Thoracic aorta (tissue), 2 donors: Measurements from ENCODE around the gene PAGR1. TPM values are rescaled to one million over a fixed set of nuclear protein-coding genes. Genes with fewer than 3 reads are reported as not detected.
"Not testable (repeated sequence)": the region's sequence is repeated elsewhere in the genome, so short reads cannot be mapped to it uniquely, and the experiment has no call there.

ENCODE experiments used
- ATAC-seq: fragments of 150-250 bp; one replicate; pipeline ENCODE4 v1.8.0; 2017; ENCODE audit warnings: low read depth; ENCODE audit not compliant: insufficient number of reproducible peaks, low FRiP score
- DNase-seq: peaks from one replicate; pipeline ENCODE4 v3.0.0-alpha.2; 2020; ENCODE audit warnings: low spot score
- H3K27ac ChIP-seq, 2 donors: fragments of 200-600 bp; sonication (generic); 1 replicate in 1 of 2; 2 replicates in 1 of 2; pipeline ENCODE4 v1.5.1; 2016; ENCODE audit warnings: mild to moderate bottlenecking in 2 of 2, moderate library complexity in 2 of 2
- H3K27me3 ChIP-seq: fragments of 200-600 bp; sonication (generic); replicated peaks from 2 replicates; pipeline ENCODE4 v1.6.0; 2016; ENCODE audit warnings: mild to moderate bottlenecking; ENCODE audit not compliant: insufficient read depth
- H3K36me3 ChIP-seq: fragments of 200-600 bp; sonication (generic); one replicate; pipeline ENCODE4 v1.5.1; 2016
- H3K4me1 ChIP-seq, 2 donors: fragments of 200-600 bp; sonication (generic); 1 replicate in 1 of 2; 2 replicates in 1 of 2; pipeline versions ENCODE4 v1.5.1 to v1.6.0; 2016; ENCODE audit warnings: low read depth in 2 of 2, mild to moderate bottlenecking in 1 of 2; ENCODE audit not compliant: control insufficient read depth in 1 of 2
- H3K4me3 ChIP-seq: fragments of 200-600 bp; sonication (generic); 2 replicates; pipeline ENCODE4 v1.5.1; 2016; ENCODE audit warnings: mild to moderate bottlenecking
- H3K9me3 ChIP-seq: fragments of 200-600 bp; sonication (generic); 2 replicates; pipeline ENCODE4 v1.5.1; 2016
- total RNA-seq, 2 donors: library from RNA; depleted of rRNA; stranded (reverse); fragments of >200 nt; gene quantifications; one replicate each; pipeline versions ENCODE4 v1.1.0 to v1.2.3, GENCODE V29; 2016
- TF ChIP-seq, protein P1 (sequence below): fragments of 200-600 bp; sonication (generic); IDR thresholded peaks from one replicate; pipeline ENCODE4 v1.5.1; 2019; ENCODE audit warnings: antibody characterized with exemption

Gene PAGR1
- total RNA-seq, 2 donors from 2014 or later = 40.8 to 45.2 TPM

DNA sequence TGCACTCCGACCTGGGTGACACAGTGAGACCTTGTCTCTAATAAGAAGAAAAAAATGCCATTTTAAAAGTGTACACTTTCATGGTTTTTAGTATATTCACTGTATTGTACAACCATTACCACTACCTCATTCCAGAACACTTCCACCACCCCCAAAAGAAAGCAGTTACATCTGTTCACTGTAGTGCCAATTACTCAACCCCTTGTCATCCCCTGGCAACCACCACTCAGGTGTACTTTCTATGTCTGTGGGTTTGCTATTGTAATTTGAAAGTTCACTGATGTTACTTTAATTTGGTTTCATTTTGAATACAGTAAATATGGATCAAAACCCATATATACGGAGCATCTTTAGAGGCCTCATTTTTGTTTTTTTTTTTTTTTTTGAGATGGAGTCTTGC is 31.8 kb upstream of the PAGR1 start:
- no peak overlapping the region for H3K4me3 ChIP-seq
- ATAC-seq (no peak), DNase-seq (no peak)
- TF ChIP-seq, protein P1, sequence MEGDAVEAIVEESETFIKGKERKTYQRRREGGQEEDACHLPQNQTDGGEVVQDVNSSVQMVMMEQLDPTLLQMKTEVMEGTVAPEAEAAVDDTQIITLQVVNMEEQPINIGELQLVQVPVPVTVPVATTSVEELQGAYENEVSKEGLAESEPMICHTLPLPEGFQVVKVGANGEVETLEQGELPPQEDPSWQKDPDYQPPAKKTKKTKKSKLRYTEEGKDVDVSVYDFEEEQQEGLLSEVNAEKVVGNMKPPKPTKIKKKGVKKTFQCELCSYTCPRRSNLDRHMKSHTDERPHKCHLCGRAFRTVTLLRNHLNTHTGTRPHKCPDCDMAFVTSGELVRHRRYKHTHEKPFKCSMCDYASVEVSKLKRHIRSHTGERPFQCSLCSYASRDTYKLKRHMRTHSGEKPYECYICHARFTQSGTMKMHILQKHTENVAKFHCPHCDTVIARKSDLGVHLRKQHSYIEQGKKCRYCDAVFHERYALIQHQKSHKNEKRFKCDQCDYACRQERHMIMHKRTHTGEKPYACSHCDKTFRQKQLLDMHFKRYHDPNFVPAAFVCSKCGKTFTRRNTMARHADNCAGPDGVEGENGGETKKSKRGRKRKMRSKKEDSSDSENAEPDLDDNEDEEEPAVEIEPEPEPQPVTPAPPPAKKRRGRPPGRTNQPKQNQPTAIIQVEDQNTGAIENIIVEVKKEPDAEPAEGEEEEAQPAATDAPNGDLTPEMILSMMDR = no peak
- H3K9me3 ChIP-seq = no peaks in the 10 kb centered on the region
- no peak overlapping the region for H3K27ac ChIP-seq
- H3K27me3 ChIP-seq = no peaks in the 10 kb centered on the region
- H3K4me1 ChIP-seq = peaks cover 4 to 6% of the 10 kb centered on the region in 2 donors
- H3K36me3 ChIP-seq = no peaks in the 10 kb centered on the region

DNA sequence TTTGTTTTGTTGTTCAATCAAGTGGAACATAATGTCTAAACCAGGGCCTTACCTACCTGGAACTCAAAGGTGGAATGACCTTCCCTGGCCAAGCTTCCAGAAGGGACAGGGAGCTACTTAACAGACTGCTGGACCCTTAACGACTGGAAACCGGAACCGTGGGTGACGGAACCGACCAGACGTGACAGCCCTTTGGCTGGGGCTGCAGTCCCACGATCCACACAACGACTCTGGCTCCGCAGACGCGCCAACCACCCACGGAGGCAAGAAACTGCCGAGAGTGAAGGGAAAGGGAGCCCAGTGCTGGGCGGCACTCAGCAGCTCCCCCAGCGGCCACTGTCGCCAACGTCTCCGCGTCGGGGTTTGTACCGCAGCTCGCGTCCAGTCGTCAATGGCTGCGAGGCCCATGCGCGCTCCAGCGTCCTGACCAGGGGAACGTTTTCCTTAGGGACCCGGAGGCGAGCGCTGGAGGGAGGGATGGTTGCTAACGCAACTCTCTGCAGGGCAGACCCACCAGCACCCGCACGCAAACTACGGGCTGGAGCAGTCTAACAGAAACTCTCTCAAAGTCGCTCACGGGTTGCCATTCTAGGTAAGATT is 31.0 kb upstream of the PAGR1 start:
- Histone ChIP-seq H3K4me3 (peak overlapping the region; percentile 65), H3K9me3 (no peaks in the 10 kb centered on the region), H3K4me1 (peaks cover 10 to 11% of the 10 kb centered on the region in 2 donors), H3K27me3 (no peaks in the 10 kb centered on the region), H3K27ac (no peak overlapping the region), H3K36me3 (no peaks in the 10 kb centered on the region)
- ATAC-seq (no peak), DNase-seq (no peak)
- TF ChIP-seq, protein P1 = peak; percentile 86

DNA sequence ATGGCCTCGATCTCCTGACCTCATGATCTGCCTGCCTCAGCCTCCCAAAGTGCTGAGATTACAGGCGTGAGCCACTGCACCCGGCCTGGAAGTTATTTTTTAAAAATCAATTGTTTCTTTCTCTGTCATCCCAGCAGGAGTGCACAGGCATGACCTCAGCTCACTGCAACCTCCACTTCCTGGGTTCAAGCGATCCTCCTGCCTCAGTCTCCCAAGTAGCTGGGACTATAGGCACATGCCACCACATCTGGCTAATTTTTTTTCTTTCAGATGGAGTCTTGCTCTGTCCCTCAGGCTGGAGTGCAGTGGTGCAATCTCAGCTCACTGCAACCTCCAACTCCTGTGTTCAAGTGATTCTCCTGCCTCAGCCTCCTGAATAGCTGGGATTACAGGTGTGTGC is 28.8 kb upstream of the PAGR1 start:
- not testable (repeated sequence) for H3K36me3 ChIP-seq, ATAC-seq, H3K27ac ChIP-seq, DNase-seq, H3K9me3 ChIP-seq, H3K4me3 ChIP-seq, H3K27me3 ChIP-seq
- peaks cover 10 to 22% of the 10 kb centered on the region in 2 donors for H3K4me1 ChIP-seq

DNA sequence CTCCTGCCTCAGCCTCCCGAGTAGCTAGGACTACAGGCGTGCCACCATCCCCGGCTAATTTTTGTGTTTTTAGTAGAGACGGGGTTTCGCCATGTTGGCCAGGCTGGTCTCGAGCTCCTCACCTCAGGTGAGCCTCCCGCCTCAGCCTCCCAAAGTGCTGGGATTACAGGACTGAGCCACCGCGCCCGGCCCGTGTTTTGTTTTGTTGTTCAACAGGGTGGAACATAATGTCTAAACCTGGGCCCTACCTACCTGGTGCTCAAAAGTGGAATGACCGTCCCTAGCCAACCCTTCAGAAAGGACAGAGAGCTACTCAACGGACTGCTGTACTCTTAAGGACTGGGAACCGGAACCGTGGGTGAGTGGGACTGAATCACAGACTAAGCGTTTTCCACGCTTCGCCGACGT is 26.2 kb upstream of the PAGR1 start:
- H3K27ac ChIP-seq = peak overlapping the region; percentile 47 to 82
- TF ChIP-seq, protein P1 = no peak
- H3K4me3 ChIP-seq = peak overlapping the region; percentile 79
- no peaks in the 10 kb centered on the region for H3K36me3 ChIP-seq
- H3K27me3 ChIP-seq = no peaks in the 10 kb centered on the region
- no peaks in the 10 kb centered on the region for H3K9me3 ChIP-seq
- DNase-seq (no peak), ATAC-seq (no peak)
- H3K4me1 ChIP-seq = peaks cover 10 to 22% of the 10 kb centered on the region in 2 donors

DNA sequence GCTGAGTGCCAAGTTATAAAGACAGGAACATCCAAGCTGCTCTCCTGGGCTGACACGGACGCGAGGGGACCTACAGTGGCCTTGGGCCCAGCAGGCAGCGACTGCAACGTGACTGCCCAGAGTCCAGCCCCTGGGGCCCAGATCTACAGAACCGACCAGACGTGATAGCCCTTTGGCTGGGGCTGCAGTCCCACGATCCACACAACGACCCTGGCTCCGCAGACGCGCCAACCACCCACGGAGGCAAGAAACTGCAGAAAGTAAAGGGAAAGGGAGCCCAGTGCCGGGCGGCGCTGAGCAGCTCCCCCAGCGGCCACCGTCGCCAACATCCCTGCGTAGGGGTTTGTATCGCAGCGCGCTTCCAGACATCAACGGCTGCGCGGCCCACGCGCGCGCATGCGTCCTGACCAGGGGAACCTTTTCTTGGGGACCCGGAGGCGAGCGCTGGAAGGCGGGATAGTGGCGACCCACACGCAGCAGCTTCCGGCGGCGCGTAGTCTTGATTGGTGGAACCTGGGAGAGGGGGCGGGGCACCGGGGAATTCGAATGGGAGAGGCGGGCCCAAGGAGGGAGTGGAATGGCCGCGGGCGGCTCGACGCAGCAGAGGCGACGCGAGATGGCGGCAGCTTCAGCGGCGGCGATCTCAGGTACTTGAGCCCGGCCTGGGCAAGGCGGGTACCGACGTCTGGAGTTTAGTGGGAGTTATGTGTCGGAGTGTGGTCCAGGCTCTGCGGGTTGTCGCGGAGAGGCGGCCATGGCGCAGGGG is 25.6 kb upstream of the PAGR1 start, which contains the start of gene KIF22:
Gene KIF22 (plus strand): TSS at position 569 of the 766 bp plus-strand sequence. CDS start 9 bp downstream, at position 578.
- no peaks in the 10 kb centered on the region for H3K36me3 ChIP-seq

More for the DNA sequence above, 25.6 kb upstream of the PAGR1 start, which contains the start of gene KIF22:
- peak; percentile 97 for ATAC-seq
- Histone ChIP-seq H3K27ac (peak within 1 kb of the TSS; percentile 47 to 82), H3K4me3 (peak within 1 kb of the TSS; percentile 79), H3K4me1 (peaks cover 8 to 19% of the 10 kb centered on the region in 2 donors), H3K27me3 (no peaks in the 10 kb centered on the region), H3K9me3 (no peaks in the 10 kb centered on the region)
- TF ChIP-seq, protein P1 = peak; percentile 66
- DNase-seq = peak; percentile 96
